ENCODE measurements around the gene PAQR9.

GRCh38 chr3:143010024-143010423, 46.5 kb upstream of the PAQR9 start:
- no peak for TF ChIP-seq CTCF (conservative IDR thresholded peaks at IDR 0.05; ENCODE audit: low read length)
- no peak for TF ChIP-seq EZH2phosphoT487 (IDR thresholded peaks at IDR 0.05; ENCODE audit: borderline replicate concordance, low read depth, low read length)
